Keratinocyte (primary cell): ENCODE measurements around the gene TMEM151A. TPM values are rescaled to one million over a fixed set of nuclear protein-coding genes. Genes with fewer than 3 reads are reported as not detected.

Experiments used
- DNase-seq: peaks from one replicate; pipeline ENCODE4 v3.0.0-alpha.2; 2011; ENCODE audit warnings: low read depth, missing footprints, low spot score
- FAIRE-seq: peaks from 2 replicates; lab custom pipeline; 2011; peaks lifted over from hg19 to GRCh38; lab: Jason Lieb, UNC
- H2AFZ ChIP-seq: 2 replicates; pipeline ENCODE4 v1.6.0; 2012; ENCODE audit warnings: low read length, control low read depth, inconsistent platforms; ENCODE audit not compliant: control insufficient read depth
- H3K27ac ChIP-seq: 2 replicates; pipeline ENCODE4 v1.5.1; 2011; ENCODE audit warnings: low read length; ENCODE audit not compliant: control insufficient read depth, insufficient read depth
- H3K27me3 ChIP-seq: 3 replicates; pipeline ENCODE4 v1.6.0; 2011; ENCODE audit warnings: low read length; ENCODE audit not compliant: control insufficient read depth, insufficient read depth; ENCODE audit errors: extremely low read depth
- H3K36me3 ChIP-seq, 2 experiments: 2 replicates in 1 of 2; 3 replicates in 1 of 2; pipeline ENCODE4 v1.5.1; 2011; ENCODE audit warnings: low read length in 2 of 2, mild to moderate bottlenecking in 1 of 2; ENCODE audit not compliant: control insufficient read depth in 2 of 2, insufficient read depth in 2 of 2; ENCODE audit errors: extremely low read depth in 1 of 2
- H3K4me1 ChIP-seq: 3 replicates; pipeline ENCODE4 v1.5.1; 2011; ENCODE audit warnings: low read length; ENCODE audit not compliant: control insufficient read depth, insufficient read depth; ENCODE audit errors: extremely low read depth
- H3K4me2 ChIP-seq: 3 replicates; pipeline ENCODE4 v1.6.0; 2011; ENCODE audit warnings: low read depth, low read length; ENCODE audit not compliant: control insufficient read depth, insufficient read depth; ENCODE audit errors: extremely low read depth
- H3K4me3 ChIP-seq, 3 experiments: fragments of 200-600 bp in 1 of 3; sonication (generic) in 1 of 3; 2 replicates in 2 of 3; 3 replicates in 1 of 3; pipeline ENCODE4 v1.5.1; 2011 to 2016; ENCODE audit warnings: low read length in 3 of 3, mild to moderate bottlenecking in 3 of 3, control low read depth in 2 of 3, inconsistent platforms in 1 of 3, low read depth in 1 of 3, mixed read lengths in 1 of 3, mixed run types in 1 of 3, moderate library complexity in 1 of 3; ENCODE audit not compliant: control insufficient read depth in 2 of 3, insufficient read depth in 2 of 3; ENCODE audit errors: extremely low read depth in 1 of 3
- H3K79me2 ChIP-seq: 2 replicates; pipeline ENCODE4 v1.6.0; 2012; ENCODE audit warnings: low read length; ENCODE audit not compliant: control insufficient read depth, insufficient read depth
- H3K9ac ChIP-seq: 3 replicates; pipeline ENCODE4 v1.6.0; 2011; ENCODE audit warnings: low read length; ENCODE audit not compliant: control insufficient read depth, insufficient read depth; ENCODE audit errors: extremely low read depth
- H3K9me1 ChIP-seq: 3 replicates; pipeline ENCODE4 v1.6.0; 2011; ENCODE audit warnings: low read length; ENCODE audit not compliant: control insufficient read depth, insufficient read depth; ENCODE audit errors: extremely low read depth
- H3K9me3 ChIP-seq: 2 replicates; pipeline ENCODE4 v1.5.1; 2012; ENCODE audit warnings: low read depth, low read length; ENCODE audit not compliant: control insufficient read depth
- H4K20me1 ChIP-seq: 3 replicates; pipeline ENCODE4 v1.6.0; 2011; ENCODE audit warnings: low read length; ENCODE audit not compliant: control insufficient read depth, insufficient read depth; ENCODE audit errors: extremely low read depth
- CTCF ChIP-seq, 3 experiments: IDR thresholded peaks in 1 of 3; conservative IDR thresholded peaks in 1 of 3; optimal IDR thresholded peaks in 1 of 3; 2 replicates in 2 of 3; 3 replicates in 1 of 3; pipeline versions ENCODE3 to v1.5.1; 2011; ENCODE audit warnings: low read length in 3 of 3, mild to moderate bottlenecking in 3 of 3, moderate library complexity in 2 of 3, control low read depth in 1 of 3, inconsistent platforms in 1 of 3; ENCODE audit not compliant: insufficient read depth in 2 of 3; ENCODE audit errors: extremely low read depth in 1 of 3
- EZH2 ChIP-seq: IDR thresholded peaks from one replicate; pipeline ENCODE4 v1.6.1; 2012; ENCODE audit warnings: inconsistent platforms, mild to moderate bottlenecking, low read length, moderate library complexity
- dilution Hi-C: fragments of 300-500 bp; cut with MboI; formaldehyde crosslinking; loops from one replicate; pipeline ENCODE4 v1.7.0; 2020; ENCODE audit warnings: low sequenced_read_pairs; ENCODE audit not compliant: extremely low pct_ligation_motif_present
- polyA plus RNA-seq, 5 experiments: library from polyadenylated mRNA; depleted of rRNA in 3 of 5; stranded (reverse) in 3 of 5; stranded (forward) in 1 of 5; unstranded in 1 of 5; fragments of >200 nt; gene quantifications; 1 replicate in 1 of 5; 2 replicates in 3 of 5; 3 replicates in 1 of 5; pipeline versions ENCODE4 v1.2.1 to v1.2.3, GENCODE V29; 2011 to 2012; ENCODE audit warnings: missing spikeins in 2 of 5, low read depth in 1 of 5, low replicate concordance in 1 of 5

The TMEM151A gene
- polyA plus RNA-seq, 1 donor (not counting 4 experiments of a cell fraction or from before 2014, with no cell fraction given): not detected

- Histone ChIP-seq H3K4me2 (no peak overlapping the region), H3K27ac (no peak overlapping the region), H3K27me3 (no peaks in the 10 kb centered on the region), H3K4me3 (no peak overlapping the region), H3K9me3 (no peaks in the 10 kb centered on the region), H3K79me2 (no peaks in the 10 kb centered on the region), H3K9me1 (no peaks in the 10 kb centered on the region), H2AFZ (no peak overlapping the region), H3K4me1 (no peaks in the 10 kb centered on the region), H3K9ac (no peak overlapping the region), H3K36me3 (peaks cover 8 to 16% of the 10 kb centered on the region in 2 experiments), H4K20me1 (peaks cover 10% of the 10 kb centered on the region)
- FAIRE-seq: no peak
- dilution Hi-C loops: no loop called here
- TF ChIP-seq EZH2: no peak
- TF ChIP-seq CTCF (optimal IDR thresholded peaks at IDR 0.05 in 1 of 3, IDR thresholded peaks at IDR 0.05 in 1 of 3, conservative IDR thresholded peaks at IDR 0.05 in 1 of 3; ENCODE audit: extremely low read depth in 1 of 3, insufficient read depth in 2 of 3, low read length in 3 of 3): no peak
- DNase-seq: no peak
Measured at GRCh38 chr11:66279092-66279734, 12.5 kb upstream of the TMEM151A start.

GRCh38 chr11:66280428-66280827, 11.3 kb upstream of the TMEM151A start:
- dilution Hi-C loops: no loop called here
- Histone ChIP-seq H3K4me2 (no peak overlapping the region), H3K9me1 (no peaks in the 10 kb centered on the region), H3K9me3 (no peaks in the 10 kb centered on the region), H3K4me3 (no peak overlapping the region), H3K27ac (no peak overlapping the region), H3K36me3 (peaks cover 4 to 14% of the 10 kb centered on the region in 2 experiments), H3K9ac (no peak overlapping the region), H3K4me1 (no peaks in the 10 kb centered on the region), H3K79me2 (peaks cover 2% of the 10 kb centered on the region), H2AFZ (no peak overlapping the region), H3K27me3 (no peaks in the 10 kb centered on the region), H4K20me1 (peaks cover 10% of the 10 kb centered on the region)
- TF ChIP-seq CTCF (optimal IDR thresholded peaks at IDR 0.05 in 1 of 3, IDR thresholded peaks at IDR 0.05 in 1 of 3, conservative IDR thresholded peaks at IDR 0.05 in 1 of 3; ENCODE audit: extremely low read depth in 1 of 3, insufficient read depth in 2 of 3, low read length in 3 of 3) (no peak), EZH2 (no peak)
- FAIRE-seq (no peak), DNase-seq (no peak)
